K562 (cell line): Measurements from ENCODE around the gene HSD17B8. TPM values are rescaled to one million over a fixed set of nuclear protein-coding genes. Genes with fewer than 3 reads are reported as not detected.

ENCODE experiments used
- DACH1 ChIP-seq: fragments of 450-650 bp; IDR thresholded peaks from 2 replicates; pipeline ENCODE4 v1.6.1; 2018; ENCODE audit not compliant: partially characterized antibody
- EHMT2 ChIP-seq: fragments of 450-650 bp; IDR thresholded peaks from 2 replicates; pipeline ENCODE4 v1.6.1; 2018; ENCODE audit warnings: antibody characterized with exemption
- GABPB1 ChIP-seq: sonication (generic); formaldehyde crosslinking; IDR thresholded peaks from 2 replicates; pipeline ENCODE4 v1.8.0; 2022; ENCODE audit warnings: mild to moderate bottlenecking, missing genetic modification reagents
- HCFC1 ChIP-seq: IDR thresholded peaks from 2 replicates; pipeline ENCODE4 v1.6.1; 2012; ENCODE audit warnings: low read depth, low read length, improper control_type of control experiment
- JUND ChIP-seq, 2 experiments: IDR thresholded peaks; 2 replicates in 1 of 2; 3 replicates in 1 of 2; pipeline ENCODE4 v1.6.1; 2011; ENCODE audit warnings: borderline replicate concordance in 2 of 2, low read depth in 2 of 2, low read length in 2 of 2, improper control_type of control experiment in 1 of 2, missing biosample characterization in 1 of 2, missing genetic modification characterization in 1 of 2, missing genetic modification reagents in 1 of 2
- NCOR1 ChIP-seq: fragments of 450-650 bp; IDR thresholded peaks from 2 replicates; pipeline ENCODE4 v1.6.1; 2016; ENCODE audit warnings: mild to moderate bottlenecking, moderate library complexity
- RCOR1 ChIP-seq, 2 experiments: IDR thresholded peaks; 2 replicates each; pipeline ENCODE4 v1.6.1; 2012; ENCODE audit warnings: low read depth in 2 of 2, low read length in 2 of 2, borderline replicate concordance in 1 of 2, improper control_type of control experiment in 1 of 2
- RREB1 ChIP-seq: fragments of 250-450 bp; sonication (Bioruptor Pico); IDR thresholded peaks from 2 replicates; pipeline ENCODE4 v1.4.0; 2020
- SAP30 ChIP-seq: fragments of 200-600 bp; sonication (generic); IDR thresholded peaks from 2 replicates; pipeline ENCODE4 v1.6.1; 2012; ENCODE audit warnings: borderline replicate concordance, low read depth, mild to moderate bottlenecking, moderate library complexity, low read length, control low read depth, inconsistent platforms; ENCODE audit not compliant: insufficient read depth, poor library complexity, severe bottlenecking
- SMARCE1 ChIP-seq: fragments of 450-650 bp; IDR thresholded peaks from 2 replicates; pipeline ENCODE4 v1.7.1; 2016; ENCODE audit warnings: mild to moderate bottlenecking
- polyA plus RNA-seq, 8 experiments: library from polyadenylated mRNA; depleted of rRNA in 4 of 8; stranded (reverse) in 5 of 8; unstranded in 3 of 8; fragments of >200 nt; fragmentation: Nextera tagmentation in 2 of 8; fragmentation: Illumina TruSeq in 1 of 8; extraction: Ambion mirVana in 2 of 8; extraction: Trizol in 1 of 8; gene quantifications; 2 replicates each; pipeline versions ENCODE4 v1.2.1 to v1.2.3, GENCODE V29; 2011 to 2014; ENCODE audit warnings: inconsistent platforms in 1 of 8, missing spikeins in 1 of 8
- total RNA-seq, 7 experiments: library from RNA; depleted of rRNA in 6 of 7; stranded (reverse); fragments of >200 nt in 6 of 7; fragmentation: Illumina TruSeq in 2 of 7; extraction: Trizol in 2 of 7; gene quantifications; 2 replicates each; pipeline versions ENCODE4 v1.2.1 to v1.2.3, GENCODE V29; 2011 to 2021; ENCODE audit warnings: low replicate concordance in 1 of 7
- TF ChIP-seq, protein P1 (sequence below): sonication (generic); formaldehyde crosslinking; IDR thresholded peaks from 2 replicates; pipeline ENCODE4 v1.8.0; 2023; ENCODE audit warnings: mild to moderate bottlenecking, missing genetic modification reagents

Gene HSD17B8
- total and polyA plus RNA-seq, 9 of the 15 experiments (the other 6 are each of a cell fraction or from before 2014, with no cell fraction given), result 3.7 to 35.2 (median 14.2) TPM

DNA sequence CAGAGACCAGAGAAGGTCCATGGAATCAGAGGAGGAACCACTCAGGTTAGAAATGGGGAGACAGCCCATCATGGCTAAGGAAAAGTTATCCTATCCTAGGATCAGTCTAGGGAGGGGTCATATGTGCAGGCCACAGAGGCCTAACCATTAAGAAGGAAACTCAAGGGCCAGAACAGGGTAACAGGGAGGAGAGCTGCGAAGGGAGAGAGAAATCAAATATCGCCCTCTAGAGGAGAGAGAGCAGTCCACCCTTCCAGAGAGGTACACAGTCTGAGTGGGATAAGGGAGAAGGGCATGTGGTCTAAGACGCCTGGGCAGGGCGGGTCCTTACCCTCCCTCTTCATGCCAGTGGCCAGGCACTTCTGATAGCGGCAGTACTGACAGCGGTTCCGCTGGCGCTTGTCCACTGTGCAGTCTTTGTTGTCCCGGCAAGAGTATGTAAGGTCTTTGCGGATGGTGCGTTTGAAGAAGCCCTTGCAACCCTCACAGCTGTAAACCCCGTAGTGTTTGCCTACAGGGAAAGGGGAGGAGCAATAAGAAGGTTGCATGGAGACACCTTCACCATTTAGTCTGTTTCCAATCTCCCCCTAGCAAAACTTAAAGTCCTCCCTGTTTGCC, 6.9 kb upstream of the HSD17B8 start (continued):
- peak; percentile 28; the same call in 1 of the 2 replicates for TF ChIP-seq JUND (IDR thresholded peaks at IDR 0.05; ENCODE audit: borderline replicate concordance, low read depth, low read length)
- no peak; the same call in 2 of the 3 replicates for TF ChIP-seq JUND (tag; IDR thresholded peaks at IDR 0.05; ENCODE audit: borderline replicate concordance, low read depth, low read length)
- no peak for TF ChIP-seq NCOR1
- TF ChIP-seq EHMT2, result 0 out of 2 replicates have a peak, but pooled peaks have one; percentile 43
- peak; percentile 36; the same call in 1 of the 2 replicates for TF ChIP-seq HCFC1
- TF ChIP-seq GABPB1, result 0 out of 2 replicates have a peak, but pooled peaks have one; percentile 38
- TF ChIP-seq, protein P1, sequence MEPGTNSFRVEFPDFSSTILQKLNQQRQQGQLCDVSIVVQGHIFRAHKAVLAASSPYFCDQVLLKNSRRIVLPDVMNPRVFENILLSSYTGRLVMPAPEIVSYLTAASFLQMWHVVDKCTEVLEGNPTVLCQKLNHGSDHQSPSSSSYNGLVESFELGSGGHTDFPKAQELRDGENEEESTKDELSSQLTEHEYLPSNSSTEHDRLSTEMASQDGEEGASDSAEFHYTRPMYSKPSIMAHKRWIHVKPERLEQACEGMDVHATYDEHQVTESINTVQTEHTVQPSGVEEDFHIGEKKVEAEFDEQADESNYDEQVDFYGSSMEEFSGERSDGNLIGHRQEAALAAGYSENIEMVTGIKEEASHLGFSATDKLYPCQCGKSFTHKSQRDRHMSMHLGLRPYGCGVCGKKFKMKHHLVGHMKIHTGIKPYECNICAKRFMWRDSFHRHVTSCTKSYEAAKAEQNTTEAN (CRISPR knock-in tag), result 0 out of 2 replicates have a peak, but pooled peaks have one; percentile 26
- TF ChIP-seq SMARCE1, result peak; percentile 44; the same call in 1 of the 2 replicates
- TF ChIP-seq DACH1, result peak; percentile 22
- TF ChIP-seq SAP30, result no peak
- no peak for TF ChIP-seq RREB1
- TF ChIP-seq RCOR1 (IDR thresholded peaks at IDR 0.05; ENCODE audit: borderline replicate concordance in 1 of 2, low read depth in 2 of 2, low read length in 2 of 2), result peak in 1 of 2 experiments; percentile 58; a peak in 1 of 4 replicates
